Type B pancreatic cell (in vitro differentiated cells): ENCODE measurements around the gene PPIC. TPM values are rescaled to one million over a fixed set of nuclear protein-coding genes. Genes with fewer than 3 reads are reported as not detected.

Source experiments
- DNase-seq: peaks from one replicate; pipeline ENCODE4 v3.0.0; 2021; ENCODE audit warnings: mixed read lengths; ENCODE audit not compliant: unreplicated experiment; ENCODE audit errors: extremely low spot score
- H3K27ac Mint-ChIP-seq: 2 replicates; pipeline ENCODE4 v1.8.0; 2021; ENCODE audit warnings: mild to moderate bottlenecking, mixed read lengths
- H3K27me3 Mint-ChIP-seq: 2 replicates; pipeline ENCODE4 v1.8.0; 2021; ENCODE audit warnings: mixed read lengths
- H3K36me3 Mint-ChIP-seq: 2 replicates; pipeline ENCODE4 v1.8.0; 2021; ENCODE audit warnings: mixed read lengths
- H3K4me1 Mint-ChIP-seq: one replicate; pipeline ENCODE4 v1.8.0; 2021; ENCODE audit warnings: mixed read lengths; ENCODE audit not compliant: unreplicated experiment
- H3K4me3 Mint-ChIP-seq: 2 replicates; pipeline ENCODE4 v1.8.0; 2021; ENCODE audit warnings: mild to moderate bottlenecking, mixed read lengths
- H3K9me3 Mint-ChIP-seq: 2 replicates; pipeline ENCODE4 v1.8.0; 2021; ENCODE audit warnings: mixed read lengths
- CTCF ChIP-seq: fragments of 200-600 bp; sonication (generic); conservative IDR thresholded peaks from 2 replicates; pipeline ENCODE4 v1.5.0; 2021; ENCODE audit warnings: antibody characterized with exemption, mild to moderate bottlenecking
- total RNA-seq: library from RNA; stranded (reverse); gene quantifications from 2 replicates; pipeline ENCODE4 v1.2.1, GENCODE V29; 2021; ENCODE audit warnings: low replicate concordance

PPIC gene
- total RNA-seq, 1 donor from 2014 or later = 23.4 TPM

- TF ChIP-seq CTCF = no peak
- peaks cover 72% of the 10 kb centered on the region for H3K27me3 Mint-ChIP-seq
- no peak for DNase-seq
Observed at GRCh38 chr5:123075521-123076163, 39.1 kb upstream of the PPIC start.

GRCh38 chr5:123068368-123068938 lies 31.9 kb upstream of the PPIC start:
- DNase-seq = no peak
- H3K27ac Mint-ChIP-seq = no peak overlapping the region
- no peaks in the 10 kb centered on the region for H3K36me3 Mint-ChIP-seq
- H3K27me3 Mint-ChIP-seq = peaks cover 68% of the 10 kb centered on the region
- no peak overlapping the region for H3K4me3 Mint-ChIP-seq
- no peaks in the 10 kb centered on the region for H3K4me1 Mint-ChIP-seq
- peaks cover 4% of the 10 kb centered on the region for H3K9me3 Mint-ChIP-seq
- no peak for TF ChIP-seq CTCF

More at GRCh38 chr5:123075521-123076163, 39.1 kb upstream of the PPIC start:
- Mint-ChIP-seq H3K27ac (no peak overlapping the region), H3K4me1 (no peaks in the 10 kb centered on the region), H3K9me3 (no peaks in the 10 kb centered on the region), H3K4me3 (no peak overlapping the region), H3K36me3 (no peaks in the 10 kb centered on the region)

GRCh38 chr5:123066016-123066415 lies 29.5 kb upstream of the PPIC start:
- Mint-ChIP-seq H3K4me3 (no peak overlapping the region), H3K9me3 (peaks cover 11% of the 10 kb centered on the region), H3K36me3 (no peaks in the 10 kb centered on the region), H3K27me3 (peaks cover 57% of the 10 kb centered on the region), H3K4me1 (no peaks in the 10 kb centered on the region), H3K27ac (no peak overlapping the region)
- no peak for TF ChIP-seq CTCF
- DNase-seq = no peak

- Mint-ChIP-seq H3K36me3 (no peaks in the 10 kb centered on the region), H3K27me3 (peaks cover 28% of the 10 kb centered on the region), H3K4me3 (no peak overlapping the region), H3K27ac (no peak overlapping the region), H3K9me3 (peaks cover 7% of the 10 kb centered on the region), H3K4me1 (no peaks in the 10 kb centered on the region)
- no peak for TF ChIP-seq CTCF
- DNase-seq = no peak
Observed at GRCh38 chr5:123059455-123059854, 22.9 kb upstream of the PPIC start.

- DNase-seq = no peak
- H3K27ac Mint-ChIP-seq = no peak overlapping the region
- peaks cover 26% of the 10 kb centered on the region for H3K27me3 Mint-ChIP-seq
- no peaks in the 10 kb centered on the region for H3K9me3 Mint-ChIP-seq
- H3K4me1 Mint-ChIP-seq = no peaks in the 10 kb centered on the region
- no peak overlapping the region for H3K4me3 Mint-ChIP-seq
- TF ChIP-seq CTCF = no peak
- no peaks in the 10 kb centered on the region for H3K36me3 Mint-ChIP-seq
Observed at GRCh38 chr5:123051206-123051605, 14.7 kb upstream of the PPIC start.
